RPMI8226 (cell line): ENCODE measurements around the gene GORASP2.

Experiments used
- DNase-seq: peaks from one replicate; pipeline ENCODE4 v3.0.0-alpha.2; 2015

GORASP2 gene

DNA sequence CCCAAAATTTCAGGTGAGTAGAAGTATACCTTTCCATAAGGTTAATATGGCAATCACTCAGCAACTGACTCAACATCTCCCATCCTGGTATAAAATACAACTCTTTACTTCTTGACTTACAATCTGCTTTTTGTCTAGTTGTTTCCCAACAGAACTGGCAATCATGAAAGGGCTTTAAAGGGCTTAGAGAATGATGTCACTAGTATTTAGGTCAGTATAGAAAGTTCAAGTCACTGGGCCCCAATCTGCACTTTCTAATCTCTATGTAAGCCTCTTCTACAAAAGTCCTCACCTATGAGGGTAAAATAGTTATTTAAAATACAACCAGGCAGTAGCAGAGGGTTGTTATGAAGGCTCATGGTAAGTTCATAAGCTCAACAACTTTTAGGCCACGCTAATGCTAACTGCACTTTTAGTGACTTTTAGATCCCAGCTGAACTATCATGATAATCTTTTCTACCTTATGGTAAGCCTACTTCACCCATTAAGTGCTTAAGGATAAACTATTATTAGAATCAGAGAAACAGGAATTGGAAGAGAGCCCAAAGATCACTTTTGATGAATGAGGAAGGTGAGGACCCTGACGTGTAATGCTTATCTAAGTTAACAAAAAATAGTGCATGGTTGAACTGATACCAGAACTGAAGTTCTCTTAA lies 79.6 kb downstream of the GORASP2 start:
- DNase-seq, result no peak

GRCh38 chr2:171009386-171009785 lies 80.3 kb downstream of the GORASP2 start:
- DNase-seq, result no peak

DNA sequence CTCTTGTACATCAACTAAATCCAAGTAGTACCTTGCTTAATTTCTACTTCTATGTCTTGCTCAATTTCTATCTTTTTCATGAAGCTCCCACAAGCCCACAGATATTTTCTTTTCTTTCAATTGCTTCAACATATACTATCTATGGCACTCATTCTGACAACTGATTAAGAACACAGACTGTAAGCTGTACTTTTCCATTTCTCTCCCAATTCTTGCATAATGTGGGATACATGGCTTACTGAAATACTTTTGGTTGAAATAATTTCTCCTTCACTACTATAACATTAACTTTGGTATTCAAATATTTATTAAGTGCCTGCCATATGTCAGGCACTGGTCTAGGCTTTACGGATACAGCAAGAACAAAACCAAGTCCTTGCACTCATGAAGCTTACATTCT lies 84.8 kb downstream of the GORASP2 start:
- no peak for DNase-seq

DNA sequence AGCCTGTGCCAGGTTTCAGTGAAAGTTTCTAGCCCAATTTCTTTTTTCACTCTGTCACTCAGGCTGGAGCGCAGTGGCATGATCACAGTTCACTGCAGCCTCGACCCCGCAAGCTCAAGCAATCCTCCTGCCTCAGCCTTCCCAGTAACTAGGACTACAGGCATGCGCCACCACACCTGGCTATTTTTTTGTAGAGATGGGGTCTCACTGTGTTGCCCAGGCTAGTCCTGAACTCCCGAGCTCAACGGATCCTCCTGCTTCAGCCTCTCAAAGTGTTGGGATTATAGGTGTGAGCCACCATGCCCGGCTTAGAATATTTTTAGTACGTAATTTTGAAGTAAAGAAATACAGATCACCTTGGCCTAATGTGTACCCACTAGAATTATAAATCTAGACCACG lies 87.1 kb downstream of the GORASP2 start:
- no peak for DNase-seq
